Upper lobe of left lung (tissue), 4 donors: Measurements from ENCODE around the gene TPO.

Experiments used
- CTCF ChIP-seq, 6 experiments: fragments of 450-650 bp in 4 of 6; fragments of 200-600 bp in 2 of 6; sonication (generic) in 2 of 6; IDR thresholded peaks; one replicate each; pipeline ENCODE4 v1.5.1; 2016 to 2019; ENCODE audit warnings: antibody characterized with exemption in 6 of 6
- POLR2A ChIP-seq, 4 donors: fragments of 450-650 bp; IDR thresholded peaks; one replicate each; pipeline ENCODE4 v1.5.1; 2016 to 2017; ENCODE audit warnings: antibody characterized with exemption in 4 of 4, mild to moderate bottlenecking in 2 of 4
- POLR2AphosphoS5 ChIP-seq, 2 donors: sonication (generic); formaldehyde crosslinking; IDR thresholded peaks; one replicate each; pipeline ENCODE4 v1.5.1; 2017; ENCODE audit warnings: antibody characterized with exemption in 2 of 2

GRCh38 chr2:1398191-1398590, 15.1 kb upstream of the TPO start:
- TF ChIP-seq CTCF (IDR thresholded peaks at IDR 0.05) (no peak), POLR2AphosphoS5 (IDR thresholded peaks at IDR 0.05) (no peak), POLR2A (IDR thresholded peaks at IDR 0.05) (no peak)
